ENCODE results near the gene VSNL1. TPM values are rescaled to one million over a fixed set of nuclear protein-coding genes. Genes with fewer than 3 reads are reported as not detected.

Gene VSNL1
- total RNA-seq, 1 experiment from 2014 or later, result 9.9 TPM

GRCh38 chr2:17580319-17580715 is 39.8 kb downstream of the VSNL1 start:
- Histone ChIP-seq H3K4me1 (ENCODE audit: insufficient read depth, low read length) (peaks cover 12% of the 10 kb centered on the region), H4K8ac (replicated peaks; ENCODE audit: insufficient read length, low read depth, low read length) (no peak overlapping the region), H4K91ac (ENCODE audit: insufficient read length, low read depth, low read length) (no peak overlapping the region), H3K18ac (ENCODE audit: insufficient read length, low read depth, low read length) (no peak overlapping the region), H3T11ph (ENCODE audit: low read length) (no peak overlapping the region), H2AK5ac (ENCODE audit: insufficient read length, low read length) (no peak overlapping the region), H3K23ac (ENCODE audit: insufficient read length, low read depth, low read length) (no peak overlapping the region), H3K56ac (ENCODE audit: insufficient read length, low read depth, low read length) (no peak overlapping the region), H3K79me1 (ENCODE audit: insufficient read depth, low read depth, low read length, poor library complexity, severe bottlenecking) (peaks cover 3% of the 10 kb centered on the region), H2BK20ac (ENCODE audit: low read depth, low read length, poor library complexity, severe bottlenecking) (no peak overlapping the region), H3K27me3 (ENCODE audit: insufficient read depth, low read length) (no peaks in the 10 kb centered on the region), H2AFZ (ENCODE audit: low read length) (no peak overlapping the region), H3K4me2 (ENCODE audit: insufficient read depth, insufficient read length, low read length) (no peak overlapping the region), H4K20me1 (ENCODE audit: control insufficient read depth, insufficient read depth, insufficient read length) (no peaks in the 10 kb centered on the region), H3K27ac (ENCODE audit: insufficient read length, low read depth, low read length) (no peak overlapping the region), H3K9ac (ENCODE audit: extremely low read depth, insufficient read length, low read length) (no peak overlapping the region), H2BK15ac (ENCODE audit: low read depth, low read length) (no peak overlapping the region), H3K79me2 (ENCODE audit: insufficient read depth, low read length) (peaks cover 18% of the 10 kb centered on the region; the same call in 1 of the 2 replicates), H3K14ac (ENCODE audit: insufficient read depth, low read length) (no peak overlapping the region), H2BK5ac (ENCODE audit: insufficient read length, low read length) (no peak overlapping the region), H2BK12ac (ENCODE audit: insufficient read length, low read depth, low read length) (no peak overlapping the region), H3K23me2 (ENCODE audit: insufficient read length, low read depth, low read length, poor library complexity, severe bottlenecking) (no peaks in the 10 kb centered on the region), H4K5ac (ENCODE audit: insufficient read length, low read depth, low read length) (no peak overlapping the region), H2BK120ac (ENCODE audit: low read depth, low read length, poor library complexity, severe bottlenecking) (no peak overlapping the region), H3K9me3 (ENCODE audit: control insufficient read depth, low read depth, low read length) (no peaks in the 10 kb centered on the region), H3K4ac (ENCODE audit: low read depth, low read length) (no peak overlapping the region)
- Mint-ChIP-seq H3K4me1 (peaks cover 22 to 27% of the 10 kb centered on the region in 2 experiments), H3K9me3 (no peaks in the 10 kb centered on the region), H3K27me3 (ENCODE audit: low read depth) (no peaks in the 10 kb centered on the region), H3K36me3 (ENCODE audit: insufficient read depth in 1 of 3, low read depth in 3 of 3) (peaks cover 0 to 14% (median 2%) of the 10 kb centered on the region in 3 experiments; a peak in 4 of 7 replicates), H3K4me3 (no peak overlapping the region), H3K27ac (no peak overlapping the region)
- TF ChIP-seq CTCF (conservative IDR thresholded peaks at IDR 0.05), result no peak
- WGBS (ENCODE audit: extremely low coverage, insufficient read length, low lambda C conversion rate), result no CpG with 5 or more reads among the region's 2 CpGs
- no peak for DNase-seq
